ENCODE results near the gene FAIM2. TPM values are rescaled to one million over a fixed set of nuclear protein-coding genes. Genes with fewer than 3 reads are reported as not detected.

The FAIM2 gene
- total and polyA plus RNA-seq, 2 donors from 2014 or later = 1.3 to 5.5 TPM

DNA sequence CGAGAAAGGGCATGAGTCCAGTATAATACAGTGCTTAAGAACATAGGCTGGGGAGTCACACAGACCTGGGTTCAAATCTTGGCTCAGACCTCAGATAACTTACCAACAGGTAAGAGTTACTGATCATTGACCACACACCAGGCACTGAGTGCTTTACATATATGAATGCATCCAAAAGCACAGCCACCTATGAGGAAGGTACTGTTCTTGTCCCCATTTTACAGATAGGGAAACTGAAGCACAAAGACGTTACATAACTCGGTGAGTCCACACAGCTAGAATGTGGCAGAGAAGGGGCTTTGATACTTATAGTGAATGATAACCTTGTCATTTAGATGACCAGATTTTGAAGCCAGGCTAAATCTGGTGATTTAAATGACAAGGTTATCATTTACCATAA is 27.6 kb downstream of the FAIM2 start:
- Histone ChIP-seq H3K27me3 (ENCODE audit: control insufficient read depth, insufficient read depth, low read length) (no peaks in the 10 kb centered on the region), H3K9me3 (ENCODE audit: control insufficient read depth in 2 of 3, insufficient read depth in 1 of 3, low read length in 3 of 3) (peaks cover 0 to 11% (median 0%) of the 10 kb centered on the region in 3 donors), H3K9ac (ENCODE audit: low read length in 3 of 3) (no peak overlapping the region), H3K36me3 (ENCODE audit: control insufficient read depth in 2 of 3, insufficient read depth in 3 of 3, low read length in 3 of 3) (peaks cover 0 to 12% (median 2%) of the 10 kb centered on the region in 3 donors), H3K27ac (ENCODE audit: low read depth in 2 of 2, low read length in 2 of 2) (no peak overlapping the region), H3K4me1 (ENCODE audit: control insufficient read depth in 2 of 3, insufficient read depth in 2 of 3, low read depth in 1 of 3, low read length in 3 of 3) (peaks cover 0 to 21% (median 17%) of the 10 kb centered on the region in 3 donors), H3K4me3 (ENCODE audit: low read length in 3 of 3) (no peak overlapping the region)
- DNase-seq (no peak), FAIRE-seq (no peak)
- intact Hi-C loops (cut with DNase I) = no loop called here
- TF ChIP-seq, protein P1, sequence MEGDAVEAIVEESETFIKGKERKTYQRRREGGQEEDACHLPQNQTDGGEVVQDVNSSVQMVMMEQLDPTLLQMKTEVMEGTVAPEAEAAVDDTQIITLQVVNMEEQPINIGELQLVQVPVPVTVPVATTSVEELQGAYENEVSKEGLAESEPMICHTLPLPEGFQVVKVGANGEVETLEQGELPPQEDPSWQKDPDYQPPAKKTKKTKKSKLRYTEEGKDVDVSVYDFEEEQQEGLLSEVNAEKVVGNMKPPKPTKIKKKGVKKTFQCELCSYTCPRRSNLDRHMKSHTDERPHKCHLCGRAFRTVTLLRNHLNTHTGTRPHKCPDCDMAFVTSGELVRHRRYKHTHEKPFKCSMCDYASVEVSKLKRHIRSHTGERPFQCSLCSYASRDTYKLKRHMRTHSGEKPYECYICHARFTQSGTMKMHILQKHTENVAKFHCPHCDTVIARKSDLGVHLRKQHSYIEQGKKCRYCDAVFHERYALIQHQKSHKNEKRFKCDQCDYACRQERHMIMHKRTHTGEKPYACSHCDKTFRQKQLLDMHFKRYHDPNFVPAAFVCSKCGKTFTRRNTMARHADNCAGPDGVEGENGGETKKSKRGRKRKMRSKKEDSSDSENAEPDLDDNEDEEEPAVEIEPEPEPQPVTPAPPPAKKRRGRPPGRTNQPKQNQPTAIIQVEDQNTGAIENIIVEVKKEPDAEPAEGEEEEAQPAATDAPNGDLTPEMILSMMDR (IDR thresholded peaks at IDR 0.05; ENCODE audit: borderline replicate concordance, extremely low read depth, insufficient read depth) = no peak

DNA sequence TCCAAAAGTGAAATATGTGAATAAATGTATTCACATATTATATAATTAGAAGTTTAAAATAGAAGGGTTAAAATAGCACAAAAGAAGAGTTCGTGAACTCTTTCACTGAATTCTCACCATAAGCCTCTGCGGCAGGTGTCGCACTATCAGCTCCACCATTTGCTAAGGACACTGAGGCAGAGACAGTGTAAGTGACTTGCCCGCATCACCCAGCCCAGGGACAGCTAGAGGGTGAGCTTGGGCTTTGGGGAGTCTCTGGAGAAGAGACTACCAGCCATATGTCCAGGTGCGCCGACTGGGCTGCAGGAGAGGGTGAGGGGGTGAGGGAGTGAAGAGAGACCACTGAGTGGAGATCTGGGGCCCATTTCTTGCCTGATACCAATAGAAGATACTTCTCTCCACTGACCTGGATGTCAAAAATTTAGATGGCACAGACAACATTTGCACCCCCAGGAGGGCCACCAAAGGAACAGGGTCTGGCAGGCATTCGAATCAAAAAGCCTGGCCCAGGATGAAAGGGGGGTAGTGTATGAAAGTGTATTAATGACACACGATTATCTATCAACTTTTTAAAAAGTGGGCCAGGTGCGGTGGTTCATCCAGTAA is 28.5 kb downstream of the FAIM2 start:
- intact Hi-C loops (cut with DNase I) = no loop called here
- DNase-seq (peak in 1 of 5 donors; percentile 18), FAIRE-seq (no peak)
- Histone ChIP-seq H3K27ac (ENCODE audit: low read depth in 2 of 2, low read length in 2 of 2) (no peak overlapping the region), H3K36me3 (ENCODE audit: control insufficient read depth in 2 of 3, insufficient read depth in 3 of 3, low read length in 3 of 3) (peaks cover 0 to 9% (median 0%) of the 10 kb centered on the region in 3 donors), H3K9me3 (ENCODE audit: control insufficient read depth in 2 of 3, insufficient read depth in 1 of 3, low read length in 3 of 3) (peaks cover 0 to 11% (median 0%) of the 10 kb centered on the region in 3 donors), H3K9ac (ENCODE audit: low read length in 3 of 3) (no peak overlapping the region), H3K27me3 (ENCODE audit: control insufficient read depth, insufficient read depth, low read length) (no peaks in the 10 kb centered on the region), H3K4me3 (ENCODE audit: low read length in 3 of 3) (no peak overlapping the region), H3K4me1 (ENCODE audit: control insufficient read depth in 2 of 3, insufficient read depth in 2 of 3, low read depth in 1 of 3, low read length in 3 of 3) (peaks cover 0 to 21% (median 17%) of the 10 kb centered on the region in 3 donors)
- TF ChIP-seq, protein P1 (IDR thresholded peaks at IDR 0.05; ENCODE audit: borderline replicate concordance, extremely low read depth, insufficient read depth) = no peak

DNA sequence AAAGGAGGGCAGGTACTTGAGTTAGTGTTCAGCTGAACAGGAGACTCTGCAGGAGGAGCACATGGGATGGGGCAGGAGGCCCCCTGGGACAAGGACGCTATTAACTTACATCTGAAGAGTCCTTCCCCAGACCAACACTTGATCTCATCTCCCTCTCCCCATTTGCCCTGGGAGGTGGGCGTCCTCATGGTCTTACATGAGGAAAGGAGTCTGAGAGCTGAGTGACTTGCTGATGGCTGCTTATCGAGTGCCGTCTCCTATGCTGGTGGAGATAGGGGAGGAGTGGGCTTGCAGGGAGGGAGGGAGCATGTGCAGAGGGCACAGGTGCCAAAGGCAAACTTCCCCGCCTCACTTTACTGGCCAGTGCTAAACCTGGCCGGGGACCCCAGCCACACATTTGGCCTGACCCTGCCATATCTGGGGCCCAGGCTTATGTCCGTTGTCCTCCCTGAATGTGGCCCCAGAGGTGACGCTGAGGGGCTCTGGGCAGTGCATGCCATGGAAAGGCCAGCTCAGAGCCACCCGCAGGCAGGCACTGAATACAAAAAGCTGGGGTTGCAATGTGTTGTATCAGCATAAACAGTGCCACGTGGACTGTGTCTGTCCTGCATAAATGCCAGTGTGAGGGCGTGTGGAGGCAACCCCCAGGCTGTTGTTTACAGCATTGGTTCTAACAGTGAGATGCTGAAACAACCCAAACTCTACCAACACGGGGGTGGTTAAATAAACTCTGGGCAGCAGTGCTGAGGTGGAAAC is 29.4 kb downstream of the FAIM2 start:
- H3K27me3 ChIP-seq (ENCODE audit: control insufficient read depth, insufficient read depth, low read length) = no peaks in the 10 kb centered on the region
- no peak overlapping the region for H3K27ac ChIP-seq (ENCODE audit: low read depth in 2 of 2, low read length in 2 of 2)
- peaks cover 0 to 2% (median 0%) of the 10 kb centered on the region in 3 donors for H3K36me3 ChIP-seq (ENCODE audit: control insufficient read depth in 2 of 3, insufficient read depth in 3 of 3, low read length in 3 of 3)
- H3K4me3 ChIP-seq (ENCODE audit: low read length in 3 of 3) = no peak overlapping the region
- DNase-seq (peak in 1 of 5 donors; percentile 45), FAIRE-seq (no peak)
- TF ChIP-seq, protein P1 (IDR thresholded peaks at IDR 0.05; ENCODE audit: borderline replicate concordance, extremely low read depth, insufficient read depth) = no peak
- H3K9me3 ChIP-seq (ENCODE audit: control insufficient read depth in 2 of 3, insufficient read depth in 1 of 3, low read length in 3 of 3) = peaks cover 0 to 5% (median 0%) of the 10 kb centered on the region in 3 donors
- intact Hi-C loops (cut with DNase I) = no loop called here
- H3K9ac ChIP-seq (ENCODE audit: low read length in 3 of 3) = no peak overlapping the region
- H3K4me1 ChIP-seq (ENCODE audit: control insufficient read depth in 2 of 3, insufficient read depth in 2 of 3, low read depth in 1 of 3, low read length in 3 of 3) = peaks cover 0 to 23% (median 21%) of the 10 kb centered on the region in 3 donors

Measured in kidney (tissue), 14 donors.